ENCODE results near the gene TRABD2B. TPM values are rescaled to one million over a fixed set of nuclear protein-coding genes. Genes with fewer than 3 reads are reported as not detected.

Gene TRABD2B
- total RNA-seq, 1 donor from 2014 or later = 0.92 TPM

- Histone ChIP-seq H3K27me3 (ENCODE audit: control insufficient read depth, insufficient read depth, low read length) (no peaks in the 10 kb centered on the region), H3K36me3 (ENCODE audit: control insufficient read depth, insufficient read depth, low read length) (no peaks in the 10 kb centered on the region), H3K4me3 (ENCODE audit: low read depth, low read length) (no peak overlapping the region)
- no peak for TF ChIP-seq CTCF (IDR thresholded peaks at IDR 0.05; ENCODE audit: insufficient read depth, low read length, poor library complexity, severe bottlenecking)
- no peak for DNase-seq (ENCODE audit: low read depth)
Measured at GRCh38 chr1:47917687-47918086, 79.5 kb downstream of the TRABD2B start.

GRCh38 chr1:47915677-47916353, 81.4 kb downstream of the TRABD2B start:
- Histone ChIP-seq H3K4me3 (ENCODE audit: low read depth, low read length) (no peak overlapping the region), H3K27me3 (ENCODE audit: control insufficient read depth, insufficient read depth, low read length) (no peaks in the 10 kb centered on the region), H3K36me3 (ENCODE audit: control insufficient read depth, insufficient read depth, low read length) (no peaks in the 10 kb centered on the region)
- no peak for TF ChIP-seq CTCF (IDR thresholded peaks at IDR 0.05; ENCODE audit: insufficient read depth, low read length, poor library complexity, severe bottlenecking)
- no peak for DNase-seq (ENCODE audit: low read depth)

- no peak for TF ChIP-seq CTCF (IDR thresholded peaks at IDR 0.05; ENCODE audit: insufficient read depth, low read length, poor library complexity, severe bottlenecking)
- no peak for DNase-seq (ENCODE audit: low read depth)
- Histone ChIP-seq H3K4me3 (ENCODE audit: low read depth, low read length) (no peak overlapping the region), H3K36me3 (ENCODE audit: control insufficient read depth, insufficient read depth, low read length) (no peaks in the 10 kb centered on the region), H3K27me3 (ENCODE audit: control insufficient read depth, insufficient read depth, low read length) (no peaks in the 10 kb centered on the region)
Measured at GRCh38 chr1:47914952-47915676, 82.1 kb downstream of the TRABD2B start.

GRCh38 chr1:47914218-47914938, 82.8 kb downstream of the TRABD2B start:
- no peak overlapping the region for H3K4me3 ChIP-seq (ENCODE audit: low read depth, low read length)
- TF ChIP-seq CTCF (IDR thresholded peaks at IDR 0.05; ENCODE audit: insufficient read depth, low read length, poor library complexity, severe bottlenecking) = no peak
- no peak for DNase-seq (ENCODE audit: low read depth)
- no peaks in the 10 kb centered on the region for H3K36me3 ChIP-seq (ENCODE audit: control insufficient read depth, insufficient read depth, low read length)
- no peaks in the 10 kb centered on the region for H3K27me3 ChIP-seq (ENCODE audit: control insufficient read depth, insufficient read depth, low read length)

GRCh38 chr1:47913225-47913823, 83.9 kb downstream of the TRABD2B start:
- H3K27me3 ChIP-seq (ENCODE audit: control insufficient read depth, insufficient read depth, low read length) = no peaks in the 10 kb centered on the region
- DNase-seq (ENCODE audit: low read depth) = no peak
- no peak for TF ChIP-seq CTCF (IDR thresholded peaks at IDR 0.05; ENCODE audit: insufficient read depth, low read length, poor library complexity, severe bottlenecking)
- no peaks in the 10 kb centered on the region for H3K36me3 ChIP-seq (ENCODE audit: control insufficient read depth, insufficient read depth, low read length)
- H3K4me3 ChIP-seq (ENCODE audit: low read depth, low read length) = no peak overlapping the region

All from kidney epithelial cell (primary cell).